ENCODE data around the gene BCAS3.

GRCh38 chr17:61238455-61238933 is 560.8 kb downstream of the BCAS3 start:
- TF ChIP-seq CTCF (IDR thresholded peaks at IDR 0.05), result no peak
- TF ChIP-seq ZFX (IDR thresholded peaks at IDR 0.05; ENCODE audit: borderline replicate concordance), result no peak
